Activated T-cell treated with anti-CD3 and anti-CD28 coated beads, Interleukin-2, amount 50 U/mL, for 4 hours (primary cell): ENCODE results near the gene SPRYD4. TPM values are rescaled to one million over a fixed set of nuclear protein-coding genes. Genes with fewer than 3 reads are reported as not detected.
"Not testable (repeated sequence)": the region's sequence is repeated elsewhere in the genome, so short reads cannot be mapped to it uniquely, and the experiment has no call there.

Source experiments
- ATAC-seq, 2 donors: fragments of 200-7000 bp; cut with Tn5 transposase; one replicate each; pipeline ENCODE4 v1.10.0; 2021
- DNase-seq: peaks from one replicate; pipeline ENCODE4 v3.0.0-alpha.2; 2020
- H3K27me3 Mint-ChIP-seq: one replicate; pipeline ENCODE4 v1.8.0; 2021; ENCODE audit warnings: low read depth, mixed read lengths
- H3K36me3 Mint-ChIP-seq: one replicate; pipeline ENCODE4 v1.8.0; 2022; ENCODE audit warnings: mixed read lengths; ENCODE audit not compliant: insufficient read depth
- H3K4me1 Mint-ChIP-seq: one replicate; pipeline ENCODE4 v1.8.0; 2021; ENCODE audit warnings: low read depth, mixed read lengths
- H3K4me3 Mint-ChIP-seq: one replicate; pipeline ENCODE4 v1.8.0; 2021; ENCODE audit warnings: mild to moderate bottlenecking, moderate library complexity, mixed read lengths
- H3K9me3 Mint-ChIP-seq: one replicate; pipeline ENCODE4 v1.8.0; 2021; ENCODE audit warnings: mixed read lengths
- total RNA-seq, 3 donors: library from RNA; stranded (reverse); gene quantifications; one replicate each; pipeline ENCODE4 v1.2.1, GENCODE V29; 2021

SPRYD4 gene
- 1 to 10 TPM; 4.0 to 4.8 (median 4.1) TPM for total RNA-seq

GRCh38 chr12:56468216-56469006, at the start of gene SPRYD4:
TSS of gene SPRYD4 (plus strand) at chr12:56468578. CDS start at chr12:56468592, 14 bp downstream.
- Mint-ChIP-seq H3K4me3 (peak within 1 kb of the TSS; percentile 98), H3K36me3 (peaks cover 7% of the 10 kb centered on the region), H3K27me3 (no peaks in the 10 kb centered on the region), H3K4me1 (peaks cover 29% of the 10 kb centered on the region), H3K9me3 (no peaks in the 10 kb centered on the region)
- ATAC-seq = peak; percentile 96
- peak; percentile 93 for DNase-seq

GRCh38 chr12:56420411-56420810, 48.0 kb upstream of the SPRYD4 start:
- Mint-ChIP-seq H3K4me1 (peaks cover 8% of the 10 kb centered on the region), H3K9me3 (no peaks in the 10 kb centered on the region), H3K4me3 (no peak overlapping the region), H3K36me3 (peaks cover 34% of the 10 kb centered on the region), H3K27me3 (no peaks in the 10 kb centered on the region)
- DNase-seq (no peak), ATAC-seq (no peak)

- Mint-ChIP-seq H3K4me3 (no peak overlapping the region), H3K9me3 (no peaks in the 10 kb centered on the region), H3K36me3 (peaks cover 34% of the 10 kb centered on the region), H3K4me1 (peaks cover 9% of the 10 kb centered on the region), H3K27me3 (no peaks in the 10 kb centered on the region)
- ATAC-seq (peak in 1 of 2 donors; percentile 43), DNase-seq (no peak)
These were observed 43.2 kb upstream of the SPRYD4 start for GRCh38 chr12:56425193-56425592.

GRCh38 chr12:56425940-56426438, 42.4 kb upstream of the SPRYD4 start:
- no peak for ATAC-seq
- Mint-ChIP-seq H3K4me1 (peaks cover 9% of the 10 kb centered on the region), H3K36me3 (peaks cover 28% of the 10 kb centered on the region), H3K27me3 (no peaks in the 10 kb centered on the region), H3K4me3 (no peak overlapping the region), H3K9me3 (no peaks in the 10 kb centered on the region)
- DNase-seq = no peak

GRCh38 chr12:56431288-56431687, 37.1 kb upstream of the SPRYD4 start:
- Mint-ChIP-seq H3K36me3 (peaks cover 15% of the 10 kb centered on the region), H3K27me3 (no peaks in the 10 kb centered on the region), H3K4me3 (no peak overlapping the region), H3K9me3 (no peaks in the 10 kb centered on the region), H3K4me1 (no peaks in the 10 kb centered on the region)
- DNase-seq (no peak), ATAC-seq (no peak)

GRCh38 chr12:56431850-56432249, 36.5 kb upstream of the SPRYD4 start:
- no peaks in the 10 kb centered on the region for H3K9me3 Mint-ChIP-seq
- ATAC-seq (no peak), DNase-seq (no peak)
- H3K4me3 Mint-ChIP-seq = no peak overlapping the region
- peaks cover 15% of the 10 kb centered on the region for H3K36me3 Mint-ChIP-seq
- H3K4me1 Mint-ChIP-seq = no peaks in the 10 kb centered on the region
- no peaks in the 10 kb centered on the region for H3K27me3 Mint-ChIP-seq

- Mint-ChIP-seq H3K4me1 (no peaks in the 10 kb centered on the region), H3K36me3 (peaks cover 10% of the 10 kb centered on the region), H3K4me3 (no peak overlapping the region), H3K27me3 (no peaks in the 10 kb centered on the region), H3K9me3 (no peaks in the 10 kb centered on the region)
- no peak for ATAC-seq
- DNase-seq = no peak
These were observed 33.5 kb upstream of the SPRYD4 start for GRCh38 chr12:56434828-56435227.

GRCh38 chr12:56437430-56438176, 30.8 kb upstream of the SPRYD4 start:
- DNase-seq (no peak), ATAC-seq (no peak)
- Mint-ChIP-seq H3K4me3 (no peak overlapping the region), H3K36me3 (no peaks in the 10 kb centered on the region), H3K27me3 (no peaks in the 10 kb centered on the region), H3K4me1 (no peaks in the 10 kb centered on the region), H3K9me3 (no peaks in the 10 kb centered on the region)

GRCh38 chr12:56443208-56443607, 25.2 kb upstream of the SPRYD4 start:
- not testable (repeated sequence) for DNase-seq, ATAC-seq, H3K36me3 Mint-ChIP-seq, H3K4me1 Mint-ChIP-seq, H3K27me3 Mint-ChIP-seq, H3K4me3 Mint-ChIP-seq, H3K9me3 Mint-ChIP-seq

GRCh38 chr12:56448860-56449621, 19.3 kb upstream of the SPRYD4 start, which contains the start of gene TIMELESS:
TSS of gene TIMELESS (minus strand) at chr12:56449426. CDS start at chr12:56434170, 15,256 bp downstream.
- Mint-ChIP-seq H3K4me1 (peaks cover 12% of the 10 kb centered on the region), H3K36me3 (peaks cover 4% of the 10 kb centered on the region), H3K27me3 (no peaks in the 10 kb centered on the region), H3K9me3 (no peaks in the 10 kb centered on the region), H3K4me3 (peak within 1 kb of the TSS; percentile 88)
- ATAC-seq = peak; percentile 98 to 99
- DNase-seq = peak; percentile 75

- H3K9me3 Mint-ChIP-seq = no peaks in the 10 kb centered on the region
- H3K4me3 Mint-ChIP-seq = peak overlapping the region; percentile 88
- DNase-seq (no peak), ATAC-seq (no peak)
- peaks cover 12% of the 10 kb centered on the region for H3K4me1 Mint-ChIP-seq
- H3K27me3 Mint-ChIP-seq = no peaks in the 10 kb centered on the region
- H3K36me3 Mint-ChIP-seq = no peaks in the 10 kb centered on the region
These were observed 18.8 kb upstream of the SPRYD4 start for GRCh38 chr12:56449622-56449984.

GRCh38 chr12:56450241-56450640, 18.1 kb upstream of the SPRYD4 start:
- Mint-ChIP-seq H3K4me3 (no peak overlapping the region), H3K27me3 (no peaks in the 10 kb centered on the region), H3K36me3 (no peaks in the 10 kb centered on the region), H3K4me1 (peaks cover 12% of the 10 kb centered on the region), H3K9me3 (no peaks in the 10 kb centered on the region)
- DNase-seq = no peak
- ATAC-seq = no peak

- DNase-seq = no peak
- Mint-ChIP-seq H3K4me1 (peaks cover 12% of the 10 kb centered on the region), H3K36me3 (no peaks in the 10 kb centered on the region), H3K4me3 (no peak overlapping the region), H3K27me3 (no peaks in the 10 kb centered on the region), H3K9me3 (no peaks in the 10 kb centered on the region)
- ATAC-seq = no peak
These were observed 17.2 kb upstream of the SPRYD4 start for GRCh38 chr12:56451147-56451546.

GRCh38 chr12:56454557-56454956, 13.8 kb upstream of the SPRYD4 start, which contains the start of gene MIP:
TSS of gene MIP (minus strand) at chr12:56454657. CDS start at chr12:56454613, 44 bp downstream.
- H3K9me3 Mint-ChIP-seq = no peaks in the 10 kb centered on the region
- no peaks in the 10 kb centered on the region for H3K27me3 Mint-ChIP-seq
- H3K4me1 Mint-ChIP-seq = peaks cover 4% of the 10 kb centered on the region
- no peak for ATAC-seq
- no peak within 1 kb of the TSS for H3K4me3 Mint-ChIP-seq
- H3K36me3 Mint-ChIP-seq = no peaks in the 10 kb centered on the region
- no peak for DNase-seq
